ENCODE data around the gene ZNF605.
"Not testable (repeated sequence)": the region's sequence is repeated elsewhere in the genome, so short reads cannot be mapped to it uniquely, and the experiment has no call there.

The ZNF605 gene

GRCh38 chr12:132948146-132949066 is 7.7 kb downstream of the ZNF605 start:
- DNase-seq, result no peak

- DNase-seq, result no peak
These were observed 9.8 kb downstream of the ZNF605 start for GRCh38 chr12:132946246-132946820.

GRCh38 chr12:132945806-132946205 is 10.3 kb downstream of the ZNF605 start:
- DNase-seq, result no peak

GRCh38 chr12:132942611-132943010 is 13.5 kb downstream of the ZNF605 start:
- no peak for DNase-seq

GRCh38 chr12:132941336-132941954 is 14.7 kb downstream of the ZNF605 start:
- DNase-seq, result no peak

GRCh38 chr12:132940071-132940719 is 15.9 kb downstream of the ZNF605 start:
- DNase-seq, result no peak

- not testable (repeated sequence) for DNase-seq
These were observed 17.3 kb downstream of the ZNF605 start for GRCh38 chr12:132938807-132939206.

- DNase-seq, result no peak
These were observed 18.6 kb downstream of the ZNF605 start for GRCh38 chr12:132937476-132937875.

- not testable (repeated sequence) for DNase-seq
These were observed 19.2 kb downstream of the ZNF605 start for GRCh38 chr12:132936921-132937320.

- no peak for DNase-seq
These were observed 19.9 kb downstream of the ZNF605 start for GRCh38 chr12:132936163-132936562.

GRCh38 chr12:132926415-132926833 is 29.7 kb downstream of the ZNF605 start:
- no peak for DNase-seq

- no peak for DNase-seq
These were observed 30.3 kb downstream of the ZNF605 start for GRCh38 chr12:132925597-132926414.

- no peak for DNase-seq
These were observed 31.8 kb downstream of the ZNF605 start for GRCh38 chr12:132924356-132924755.

GRCh38 chr12:132923356-132923909 is 32.7 kb downstream of the ZNF605 start:
- no peak for DNase-seq

- no peak for DNase-seq
These were observed 33.4 kb downstream of the ZNF605 start for GRCh38 chr12:132922676-132923075.

GRCh38 chr12:132921685-132922084 is 34.4 kb downstream of the ZNF605 start:
- no peak for DNase-seq

GRCh38 chr12:132918680-132919079 is 37.4 kb downstream of the ZNF605 start:
- no peak for DNase-seq

GRCh38 chr12:132909030-132909368 is 47.1 kb downstream of the ZNF605 start:
- no peak for DNase-seq

- peak; percentile 57 for DNase-seq
These were observed 47.7 kb downstream of the ZNF605 start for GRCh38 chr12:132908145-132909029.

GRCh38 chr12:132907789-132908144 is 48.3 kb downstream of the ZNF605 start:
- DNase-seq, result not testable (repeated sequence)

GRCh38 chr12:132907216-132907615 is 48.9 kb downstream of the ZNF605 start:
- no peak for DNase-seq

Measured in NCI-H2107 (cell line).